AG10803 (cell line): ENCODE results near the gene CTTNBP2.
A peak's percentile ranks its signal among the peaks of the same experiment; 100 is the strongest.

Experiments used
- DNase-seq: peaks from one replicate; pipeline ENCODE4 v3.0.0; 2010; ENCODE audit warnings: low read depth
- H3K4me3 ChIP-seq: 2 replicates; pipeline ENCODE4 v1.5.1; 2011; ENCODE audit warnings: mild to moderate bottlenecking, low read length, control low read depth
- TF ChIP-seq, protein P1 (sequence below): conservative IDR thresholded peaks from 2 replicates; pipeline ENCODE4 v1.5.1; 2011; ENCODE audit warnings: mild to moderate bottlenecking, low read length, control low read depth, inconsistent platforms

Gene CTTNBP2

GRCh38 chr7:117825132-117825531 is 48.1 kb downstream of the CTTNBP2 start:
- TF ChIP-seq, protein P1, sequence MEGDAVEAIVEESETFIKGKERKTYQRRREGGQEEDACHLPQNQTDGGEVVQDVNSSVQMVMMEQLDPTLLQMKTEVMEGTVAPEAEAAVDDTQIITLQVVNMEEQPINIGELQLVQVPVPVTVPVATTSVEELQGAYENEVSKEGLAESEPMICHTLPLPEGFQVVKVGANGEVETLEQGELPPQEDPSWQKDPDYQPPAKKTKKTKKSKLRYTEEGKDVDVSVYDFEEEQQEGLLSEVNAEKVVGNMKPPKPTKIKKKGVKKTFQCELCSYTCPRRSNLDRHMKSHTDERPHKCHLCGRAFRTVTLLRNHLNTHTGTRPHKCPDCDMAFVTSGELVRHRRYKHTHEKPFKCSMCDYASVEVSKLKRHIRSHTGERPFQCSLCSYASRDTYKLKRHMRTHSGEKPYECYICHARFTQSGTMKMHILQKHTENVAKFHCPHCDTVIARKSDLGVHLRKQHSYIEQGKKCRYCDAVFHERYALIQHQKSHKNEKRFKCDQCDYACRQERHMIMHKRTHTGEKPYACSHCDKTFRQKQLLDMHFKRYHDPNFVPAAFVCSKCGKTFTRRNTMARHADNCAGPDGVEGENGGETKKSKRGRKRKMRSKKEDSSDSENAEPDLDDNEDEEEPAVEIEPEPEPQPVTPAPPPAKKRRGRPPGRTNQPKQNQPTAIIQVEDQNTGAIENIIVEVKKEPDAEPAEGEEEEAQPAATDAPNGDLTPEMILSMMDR, result no peak
- DNase-seq, result peak; percentile 29
- H3K4me3 ChIP-seq, result no peak overlapping the region

GRCh38 chr7:117824592-117824991 is 48.6 kb downstream of the CTTNBP2 start:
- DNase-seq, result no peak
- TF ChIP-seq, protein P1, result no peak
- no peak overlapping the region for H3K4me3 ChIP-seq

DNA sequence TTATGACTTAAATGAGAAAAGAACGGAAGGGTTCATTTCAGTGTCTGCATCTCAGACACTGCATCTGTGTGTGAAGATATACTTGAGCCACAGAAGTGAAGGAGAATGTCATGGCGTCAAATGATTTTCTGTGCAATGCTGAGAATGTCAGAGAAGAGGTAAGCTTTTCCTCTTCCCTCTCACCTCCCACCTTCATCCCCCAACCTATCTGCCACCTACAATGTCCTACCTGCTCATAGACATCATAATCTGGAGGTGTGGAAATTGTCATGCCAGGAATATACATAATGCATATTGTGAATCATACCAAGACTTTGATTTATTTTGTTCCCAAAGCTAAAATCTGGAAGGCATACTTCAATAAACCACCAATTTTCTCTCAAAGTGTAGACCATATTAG is 53.7 kb downstream of the CTTNBP2 start:
- no peak overlapping the region for H3K4me3 ChIP-seq
- DNase-seq, result no peak
- TF ChIP-seq, protein P1, result no peak

- TF ChIP-seq, protein P1, result no peak
- no peak for DNase-seq
- no peak overlapping the region for H3K4me3 ChIP-seq
Observed at GRCh38 chr7:117818232-117818631, 55.0 kb downstream of the CTTNBP2 start.

DNA sequence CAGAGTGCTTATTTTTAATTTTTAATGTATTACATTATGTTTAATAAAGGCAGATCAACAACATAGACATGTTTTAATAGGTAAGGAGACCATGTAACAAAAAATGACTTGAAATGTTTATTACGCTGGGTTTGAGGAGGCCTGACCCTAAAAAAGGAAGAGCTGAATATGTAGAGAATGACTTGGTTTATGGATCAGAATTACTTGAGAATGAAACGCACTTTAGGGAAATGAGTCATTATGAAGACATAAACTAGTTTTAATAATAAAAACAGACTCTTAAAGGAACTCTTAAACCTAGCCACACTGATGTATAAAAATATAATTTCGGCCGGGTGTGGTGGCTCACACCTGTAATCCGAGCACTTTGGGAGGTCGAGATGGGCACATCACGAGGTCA is 56.5 kb downstream of the CTTNBP2 start:
- no peak for DNase-seq
- H3K4me3 ChIP-seq, result no peak overlapping the region
- TF ChIP-seq, protein P1, result no peak

DNA sequence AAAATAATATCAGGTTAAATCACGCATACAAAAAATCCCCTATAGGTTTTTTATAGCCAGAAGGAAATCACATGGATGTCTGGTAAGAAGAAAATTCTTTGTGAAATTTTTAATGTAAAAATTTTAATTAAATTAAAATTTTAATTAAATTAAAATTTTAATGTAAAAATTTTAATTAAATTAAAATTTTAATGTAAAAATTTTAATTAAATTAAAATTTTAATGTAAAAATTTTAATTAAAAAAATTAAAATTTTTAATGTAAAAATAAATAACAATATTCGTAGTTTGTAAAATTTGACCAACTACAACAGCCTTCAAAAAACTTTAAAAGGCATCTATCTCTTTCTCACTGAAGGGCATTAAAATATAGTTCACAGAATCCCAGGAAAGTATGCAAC is 61.5 kb downstream of the CTTNBP2 start:
- TF ChIP-seq, protein P1, result no peak
- no peak for DNase-seq
- no peak overlapping the region for H3K4me3 ChIP-seq

DNA sequence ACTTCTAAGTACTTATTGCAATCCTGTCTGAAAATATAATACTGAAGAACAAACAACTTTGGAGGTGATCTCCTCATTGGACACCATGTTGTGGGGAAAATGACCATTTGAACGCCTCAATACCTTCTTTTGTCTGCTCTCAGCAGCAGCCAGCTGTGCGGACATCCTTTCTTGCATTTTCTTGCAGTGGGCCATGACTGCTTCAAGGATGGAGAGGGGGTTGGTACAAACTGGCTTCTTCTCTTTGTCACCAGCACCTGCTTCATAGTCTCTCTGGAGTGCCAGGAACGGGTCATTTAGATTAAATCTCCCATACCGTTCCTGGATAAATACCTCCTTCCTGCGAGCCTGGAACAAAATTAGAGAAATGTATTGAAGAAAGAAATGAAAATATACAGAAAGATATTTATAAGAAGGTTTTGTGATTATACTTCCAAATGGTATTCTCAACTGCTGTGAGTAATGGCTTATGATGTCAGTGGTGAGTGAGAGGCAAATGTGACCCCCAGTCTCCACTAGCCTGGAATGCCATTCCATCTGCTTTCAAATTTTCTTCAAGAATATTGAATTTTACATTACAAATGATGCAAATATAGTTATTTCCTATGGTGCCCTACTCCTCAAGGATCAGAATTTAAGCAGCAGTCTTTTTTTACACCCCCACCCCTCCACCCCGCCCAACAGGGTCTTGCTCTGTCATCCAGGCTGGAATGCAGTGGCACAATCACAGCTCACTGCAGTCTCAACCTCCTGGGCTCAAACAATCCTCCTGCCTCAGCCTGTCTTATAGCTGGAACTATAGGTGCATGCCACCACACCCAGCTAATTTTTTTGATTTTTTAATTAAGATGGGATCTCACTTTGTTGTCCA is 62.4 kb downstream of the CTTNBP2 start:
- no peak for DNase-seq
- H3K4me3 ChIP-seq, result no peak overlapping the region
- TF ChIP-seq, protein P1, result no peak
